Activated T-cell treated with anti-CD3 and anti-CD28 coated beads for 1 hour (primary cell): Measurements from ENCODE around the gene MOCS3.
"Not testable (repeated sequence)": the region's sequence is repeated elsewhere in the genome, so short reads cannot be mapped to it uniquely, and the experiment has no call there.

Experiments
- DNase-seq: peaks from one replicate; pipeline ENCODE4 v3.0.0-alpha.2; 2020; ENCODE audit warnings: low read depth

The MOCS3 gene

DNA sequence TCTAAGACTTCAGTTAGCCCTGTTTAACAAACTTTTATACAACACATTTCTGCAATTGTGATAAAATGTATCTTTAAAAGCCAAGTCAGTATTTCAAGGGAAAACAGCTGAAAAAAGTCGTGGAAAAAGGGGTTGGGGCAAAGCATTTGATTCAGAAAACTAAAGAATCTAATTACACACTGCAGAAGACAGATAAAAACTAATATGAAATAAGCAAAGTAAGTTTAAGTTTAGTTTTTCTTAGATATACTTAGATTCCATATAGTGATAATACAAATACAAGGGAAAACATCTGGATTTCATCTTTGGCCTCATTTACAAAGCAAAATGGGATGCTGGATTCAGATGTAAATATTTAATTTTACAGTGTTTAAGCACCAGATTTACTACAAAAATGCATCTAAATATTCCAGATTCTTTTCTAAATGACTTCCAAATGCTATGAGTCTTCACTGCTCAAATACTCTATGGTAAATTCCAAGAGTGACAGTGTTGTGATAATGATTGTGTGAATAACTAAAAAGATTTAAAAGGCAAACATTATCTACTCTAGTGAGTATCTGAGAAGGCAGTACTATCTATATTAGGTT, 25.8 kb upstream of the MOCS3 start:
- DNase-seq = no peak

DNA sequence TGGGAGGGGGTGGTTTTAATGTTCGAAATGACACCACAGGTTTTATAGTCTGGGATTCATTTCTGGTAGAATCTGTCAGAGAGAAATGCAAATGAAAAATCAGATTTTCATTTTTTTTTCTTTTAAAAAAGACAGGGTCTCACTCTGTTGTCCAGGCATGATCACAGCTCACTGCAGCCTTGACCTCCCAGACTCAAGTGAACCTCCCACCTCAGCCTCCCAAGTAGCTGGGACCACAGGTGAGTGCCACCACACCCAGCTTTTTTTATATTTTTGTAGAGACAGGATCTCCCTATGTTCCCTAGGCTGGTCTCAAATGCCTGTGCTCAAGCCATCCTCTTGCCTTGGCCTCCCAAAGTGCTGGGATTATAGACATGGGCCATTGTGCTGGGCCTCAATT, 25.0 kb upstream of the MOCS3 start:
- no peak for DNase-seq

DNA sequence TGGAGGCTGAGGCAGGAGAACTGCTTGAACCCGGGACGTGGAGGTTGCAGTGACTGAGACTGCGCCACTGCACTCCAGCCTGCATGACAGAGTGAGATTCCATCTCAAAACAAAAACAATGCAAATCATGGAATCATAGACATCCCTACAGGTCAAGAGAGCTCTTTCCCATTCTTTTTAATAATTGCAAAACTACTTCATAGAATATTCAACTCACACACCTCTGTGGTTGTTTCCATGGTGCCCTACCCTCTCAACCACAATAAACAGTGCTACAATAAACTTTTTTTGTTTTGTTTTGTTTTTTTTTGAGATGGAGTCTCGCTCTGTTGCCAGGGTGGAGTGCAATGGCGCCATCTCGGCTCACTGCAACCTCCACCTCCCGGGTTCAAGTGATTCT, 15.5 kb upstream of the MOCS3 start:
- DNase-seq = no peak

DNA sequence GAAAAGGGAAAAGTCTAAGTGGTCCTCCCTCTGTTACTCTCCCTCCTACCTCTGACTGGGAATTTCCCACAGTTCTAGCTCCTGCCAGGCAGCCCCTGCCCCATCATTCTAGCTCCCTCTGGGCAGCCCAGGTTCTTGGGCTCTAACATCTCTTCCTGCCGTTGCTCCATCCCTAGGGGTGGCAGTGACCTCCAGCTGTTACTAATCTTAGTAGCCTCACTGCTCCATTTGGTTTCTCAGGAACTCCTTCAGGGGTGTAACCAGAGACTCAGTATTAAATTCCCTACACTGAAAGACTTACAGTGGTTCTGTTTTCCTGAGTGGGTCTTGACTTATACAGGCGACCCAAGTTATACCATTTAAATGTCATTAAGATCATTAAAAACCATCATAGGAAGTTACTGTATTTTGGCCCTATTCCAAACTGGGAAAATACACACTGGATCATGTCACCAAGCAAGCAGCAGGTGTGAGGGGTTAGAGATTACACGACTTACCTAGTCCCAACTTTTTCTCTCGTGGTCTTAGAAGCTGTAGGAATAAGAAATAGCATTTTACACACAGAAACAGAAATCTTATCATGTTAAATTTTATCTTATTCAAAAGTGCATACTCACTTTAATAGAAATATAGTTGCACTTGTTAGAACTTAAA, 10.4 kb upstream of the MOCS3 start:
- DNase-seq = no peak

DNA sequence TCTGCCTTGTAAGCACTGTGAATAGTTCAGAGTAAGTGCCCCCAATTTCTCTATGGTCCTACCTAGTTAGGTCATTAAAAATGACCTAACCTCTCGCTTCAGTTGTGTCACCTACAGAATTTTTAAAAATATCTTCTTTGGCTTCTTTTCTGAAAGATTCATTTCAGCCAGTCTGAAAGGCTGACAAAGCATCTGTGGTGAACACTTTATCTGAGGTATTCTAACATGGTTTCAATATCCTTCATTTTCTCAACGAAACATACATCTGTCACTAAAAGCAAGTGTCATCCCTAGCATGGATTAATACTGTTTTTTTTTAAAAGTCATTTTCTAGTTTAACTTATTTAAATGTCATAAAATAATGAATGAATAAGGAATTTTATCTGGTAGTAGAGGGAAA, 5.4 kb upstream of the MOCS3 start:
- DNase-seq = no peak

DNA sequence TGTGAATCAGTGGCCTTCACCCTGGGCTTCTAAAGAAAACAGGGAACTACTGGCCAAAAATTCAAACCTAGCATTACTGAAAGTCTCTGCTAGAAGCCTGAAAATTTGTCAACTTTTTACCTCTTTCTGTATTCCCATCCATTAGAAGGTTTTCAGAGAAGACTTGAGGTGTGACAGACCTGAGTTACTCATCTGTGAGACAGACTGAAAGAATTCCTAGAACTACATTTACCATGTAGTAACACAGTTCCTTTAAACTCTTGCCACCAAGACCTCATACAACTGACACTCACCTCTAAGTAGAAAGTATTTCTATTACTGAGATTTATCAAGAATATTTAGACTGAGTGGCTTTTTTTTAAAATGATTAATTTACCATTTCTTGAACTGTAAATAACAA, 4.8 kb upstream of the MOCS3 start:
- DNase-seq = no peak

DNA sequence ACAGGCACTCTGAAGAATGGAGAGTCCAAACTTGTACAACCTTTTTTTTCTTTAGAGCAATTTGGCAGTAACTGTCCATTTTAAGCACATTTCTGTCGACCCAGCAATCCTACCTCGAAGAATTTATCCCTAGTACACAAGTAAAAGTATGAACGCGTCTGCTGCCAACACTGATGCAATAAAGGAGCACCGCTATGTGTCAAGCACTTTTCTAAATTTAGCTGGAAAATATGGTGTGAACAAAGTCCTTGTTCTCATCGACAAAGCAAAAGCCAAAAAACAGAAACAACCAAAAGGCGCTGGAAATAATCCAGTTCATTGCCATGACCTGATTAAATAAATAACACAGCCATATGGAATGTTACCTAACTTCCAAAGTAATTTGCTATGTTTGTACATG, 1.3 kb upstream of the MOCS3 start:
- no peak for DNase-seq

DNA sequence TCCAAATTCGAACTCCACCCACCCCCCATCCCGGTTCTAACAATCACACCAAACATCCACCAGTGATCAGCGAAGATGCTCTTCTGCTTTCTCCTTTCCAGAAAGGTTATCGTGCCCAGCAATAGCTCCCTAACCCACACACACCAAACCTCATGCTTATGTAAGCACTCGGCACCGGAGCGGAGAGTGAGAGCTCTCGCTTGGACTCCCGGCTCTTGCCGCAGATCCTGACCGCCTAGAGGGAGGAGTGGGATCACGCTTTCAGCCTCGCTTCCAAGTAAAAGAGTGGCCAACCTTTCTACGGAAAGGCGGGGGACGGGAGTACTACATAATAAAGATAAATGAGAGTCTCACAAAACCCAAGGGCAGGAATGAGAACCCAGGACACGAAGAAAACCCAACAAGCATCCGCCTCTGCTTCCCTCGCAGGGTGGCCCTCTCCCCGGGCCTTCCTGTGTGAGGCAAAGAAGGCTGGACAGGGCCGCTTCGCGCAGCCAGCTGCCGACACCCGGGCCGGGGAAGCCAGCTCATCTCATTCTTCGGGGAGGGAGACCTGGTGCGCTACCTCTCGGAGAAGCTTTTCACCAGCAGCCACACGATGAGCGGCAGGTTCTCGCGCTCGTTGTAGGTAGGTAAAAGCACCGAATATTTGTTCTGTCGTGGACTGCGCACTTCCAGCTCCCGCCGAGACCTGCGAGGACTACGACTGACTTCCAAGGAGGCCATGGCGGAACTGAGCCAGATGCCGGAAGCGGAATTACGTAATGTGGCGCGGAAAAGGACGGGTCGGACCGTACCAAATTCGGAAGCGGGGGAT, 612 bp upstream of the MOCS3 start, which contains the start of gene DPM1:
DPM1 (minus strand) TSS at position 735 of the 817 bp plus-strand sequence; CDS start at position 726, 9 bp downstream.
- peak; percentile 80 for DNase-seq

DNA sequence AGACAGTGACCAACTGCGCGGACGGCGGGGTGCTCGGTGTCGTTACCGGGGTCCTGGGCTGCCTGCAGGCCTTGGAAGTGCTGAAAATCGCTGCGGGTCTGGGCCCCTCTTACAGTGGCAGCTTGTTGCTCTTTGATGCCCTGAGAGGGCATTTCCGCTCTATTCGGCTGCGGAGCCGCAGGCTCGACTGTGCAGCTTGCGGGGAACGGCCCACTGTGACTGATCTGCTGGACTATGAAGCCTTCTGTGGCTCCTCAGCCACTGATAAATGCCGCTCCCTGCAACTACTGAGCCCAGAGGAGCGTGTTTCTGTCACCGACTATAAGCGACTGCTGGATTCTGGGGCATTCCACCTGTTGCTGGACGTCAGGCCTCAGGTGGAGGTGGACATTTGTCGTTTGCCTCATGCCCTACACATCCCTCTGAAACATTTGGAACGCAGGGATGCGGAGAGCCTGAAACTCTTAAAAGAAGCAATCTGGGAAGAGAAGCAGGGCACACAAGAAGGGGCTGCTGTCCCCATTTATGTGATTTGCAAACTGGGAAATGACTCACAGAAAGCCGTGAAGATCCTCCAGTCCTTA, 1.0 kb downstream of the MOCS3 start:
- no peak for DNase-seq

DNA sequence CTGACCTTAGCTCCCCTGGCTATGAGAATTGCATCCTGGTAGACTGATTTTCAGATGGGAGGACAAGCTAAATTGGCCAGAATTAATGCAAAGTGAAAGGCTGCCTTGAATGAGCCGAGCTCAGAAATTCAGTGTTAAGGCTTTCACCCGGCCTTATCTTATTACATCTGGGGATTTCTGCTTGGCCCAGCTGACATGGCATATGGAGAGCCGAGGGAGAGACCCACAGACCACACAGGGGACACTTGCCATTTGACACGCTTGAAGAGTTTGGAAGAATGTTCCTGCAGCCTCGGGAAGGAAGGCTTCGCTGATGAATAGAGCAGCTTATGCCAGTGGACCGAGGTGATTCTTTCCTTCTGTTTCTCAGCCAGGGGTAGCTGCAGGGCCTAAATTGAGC, 9.0 kb downstream of the MOCS3 start:
- no peak for DNase-seq

DNA sequence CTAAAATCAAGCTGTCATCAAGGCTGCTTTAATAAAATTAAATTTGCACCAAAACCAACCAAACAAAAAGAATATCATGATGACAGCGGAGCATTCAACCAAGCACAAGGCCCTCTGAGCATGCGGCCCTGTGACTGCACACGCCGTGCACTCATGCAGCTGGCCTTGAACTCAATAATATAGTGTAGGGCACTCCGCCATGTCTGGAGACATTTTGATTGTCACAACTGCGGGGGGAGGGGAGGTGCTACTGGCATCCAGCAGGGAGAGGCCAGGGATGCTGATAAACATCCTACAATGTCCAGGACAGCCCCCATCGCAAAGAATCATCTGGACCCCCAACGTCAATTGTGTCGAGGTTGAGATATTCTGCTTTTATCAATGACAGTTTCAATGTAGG, 9.7 kb downstream of the MOCS3 start:
- DNase-seq = no peak

DNA sequence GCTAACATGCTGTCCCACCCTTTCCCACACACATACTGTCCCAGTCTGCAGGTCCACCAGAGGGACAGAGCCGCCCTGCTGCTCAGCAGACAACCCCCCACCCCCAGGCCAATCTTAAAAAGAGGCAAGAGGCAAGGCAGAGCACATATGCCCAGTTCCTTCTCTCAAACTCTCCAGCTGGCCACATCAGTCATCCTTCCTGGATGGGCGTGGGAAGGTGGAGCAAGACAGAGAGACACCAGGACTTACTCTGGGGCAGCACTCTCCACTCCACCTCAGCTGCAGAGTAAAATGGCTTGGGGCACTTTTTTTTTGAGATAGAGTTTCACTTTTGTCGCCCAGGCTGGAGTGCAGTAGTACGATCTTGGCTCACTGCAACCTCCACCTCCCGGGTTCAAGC, 10.8 kb downstream of the MOCS3 start:
- DNase-seq = no peak

DNA sequence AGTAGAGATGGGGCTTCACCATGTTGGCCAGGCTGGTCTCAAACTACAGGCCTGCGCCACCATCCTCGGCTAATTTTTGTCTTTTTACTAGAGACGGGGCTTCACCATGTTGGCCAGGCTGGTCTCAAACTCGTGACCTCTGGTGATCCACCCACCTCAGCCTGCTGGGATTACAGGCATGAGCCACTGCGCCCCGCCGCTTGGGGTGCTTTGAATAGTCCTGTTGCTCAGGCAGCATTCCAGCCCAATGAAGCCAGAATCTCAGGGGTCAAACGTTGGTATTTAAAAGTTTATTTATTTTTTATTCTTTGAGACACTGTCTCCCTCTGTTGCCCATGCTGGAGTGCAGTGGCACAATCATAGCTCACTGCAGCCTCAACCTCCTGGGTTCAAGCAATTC, 11.3 kb downstream of the MOCS3 start:
- no peak for DNase-seq

DNA sequence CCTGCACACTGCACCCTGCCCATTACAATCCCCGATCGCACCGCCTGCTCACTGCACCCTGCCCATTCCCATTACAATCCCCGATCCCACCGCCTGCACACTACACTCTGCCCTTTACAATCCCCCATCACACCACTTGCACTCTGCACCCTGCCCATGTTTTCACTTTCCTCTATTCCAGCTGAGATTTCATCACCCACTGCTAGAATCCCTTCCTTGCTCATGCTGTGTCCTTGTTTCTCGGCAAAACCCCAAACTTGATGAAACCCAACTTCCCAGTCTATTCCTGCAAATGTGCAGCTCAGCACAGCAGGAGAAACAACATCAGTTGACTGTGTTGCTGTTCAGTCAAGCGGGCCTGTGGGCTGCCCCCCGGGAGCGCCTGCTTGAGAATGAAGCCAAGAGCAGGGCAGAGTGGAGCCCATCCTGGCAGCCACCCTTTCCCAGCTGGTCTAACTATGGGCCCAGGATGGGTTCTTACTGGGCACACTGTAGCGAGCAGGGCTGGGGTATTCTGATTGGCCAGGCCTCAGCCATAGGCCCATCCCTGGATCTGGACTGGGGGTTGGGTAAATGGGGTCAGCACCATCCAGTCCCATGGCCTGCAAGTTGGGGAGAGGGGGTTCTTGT, 17.2 kb downstream of the MOCS3 start:
- no peak for DNase-seq

DNA sequence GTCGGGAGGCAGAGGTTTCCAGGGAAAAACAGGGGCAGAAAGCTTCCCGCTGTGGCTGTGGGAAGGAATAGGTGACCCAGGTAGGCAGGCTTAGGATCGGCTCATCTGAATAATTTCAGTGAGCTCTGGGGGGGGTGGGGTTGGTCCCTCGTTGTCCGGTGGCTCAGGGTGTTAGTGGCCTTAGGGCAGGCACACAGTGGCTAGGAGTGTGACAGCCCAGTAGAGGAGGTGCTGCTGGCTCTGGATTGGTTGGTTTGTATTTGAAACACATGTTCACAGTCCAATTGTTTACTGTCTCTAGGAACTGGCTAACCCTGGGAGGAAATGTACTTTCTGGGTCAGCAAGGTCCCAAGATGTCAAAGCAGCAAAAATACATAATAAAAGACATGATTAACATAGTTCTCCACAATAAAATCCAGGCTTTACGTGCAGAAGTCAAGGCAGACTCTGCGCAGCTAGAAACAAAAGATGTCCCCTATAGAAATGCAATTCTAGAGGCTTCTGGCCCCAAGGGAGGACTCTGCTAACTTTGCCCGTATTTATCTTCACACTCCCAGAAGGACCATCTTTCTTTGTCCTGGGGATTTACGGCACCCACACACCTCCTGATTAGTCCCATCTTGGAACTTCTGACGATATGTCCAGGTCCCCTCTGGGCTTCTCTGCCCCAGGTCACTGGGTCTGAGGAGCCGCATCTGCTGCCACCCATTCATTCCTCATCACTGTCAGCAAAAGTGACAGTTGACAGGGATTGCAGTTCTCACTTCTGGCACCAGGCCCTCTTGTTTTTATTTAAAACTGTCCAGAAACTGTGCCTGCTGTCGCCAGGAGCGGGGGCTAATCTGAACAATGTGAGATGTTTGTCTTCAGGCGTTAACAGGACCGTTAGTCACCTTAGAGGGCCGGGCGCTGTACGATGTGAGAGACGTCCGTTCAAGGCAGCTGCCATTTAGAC, 18.7 kb downstream of the MOCS3 start:
- no peak for DNase-seq

DNA sequence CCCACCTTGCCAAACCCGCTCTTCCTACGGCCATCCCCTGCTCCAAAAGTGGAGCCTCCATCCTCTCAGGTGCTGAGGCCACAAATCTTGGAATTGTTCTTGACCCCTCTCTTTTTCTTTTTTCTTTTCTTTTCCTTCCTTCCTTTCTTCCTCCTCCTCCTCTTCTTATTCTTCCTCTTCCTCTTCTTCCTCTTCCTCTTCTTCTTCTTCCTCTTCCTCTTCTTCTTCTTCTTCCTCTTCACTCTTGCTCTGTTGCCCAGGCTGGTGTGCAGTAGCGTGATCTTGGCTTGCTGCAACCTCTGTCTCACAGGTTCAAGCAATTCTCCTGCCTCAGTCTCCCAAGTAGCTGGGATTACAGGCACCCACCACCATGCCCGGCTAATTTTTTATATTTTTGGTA, 19.9 kb downstream of the MOCS3 start:
- not testable (repeated sequence) for DNase-seq

DNA sequence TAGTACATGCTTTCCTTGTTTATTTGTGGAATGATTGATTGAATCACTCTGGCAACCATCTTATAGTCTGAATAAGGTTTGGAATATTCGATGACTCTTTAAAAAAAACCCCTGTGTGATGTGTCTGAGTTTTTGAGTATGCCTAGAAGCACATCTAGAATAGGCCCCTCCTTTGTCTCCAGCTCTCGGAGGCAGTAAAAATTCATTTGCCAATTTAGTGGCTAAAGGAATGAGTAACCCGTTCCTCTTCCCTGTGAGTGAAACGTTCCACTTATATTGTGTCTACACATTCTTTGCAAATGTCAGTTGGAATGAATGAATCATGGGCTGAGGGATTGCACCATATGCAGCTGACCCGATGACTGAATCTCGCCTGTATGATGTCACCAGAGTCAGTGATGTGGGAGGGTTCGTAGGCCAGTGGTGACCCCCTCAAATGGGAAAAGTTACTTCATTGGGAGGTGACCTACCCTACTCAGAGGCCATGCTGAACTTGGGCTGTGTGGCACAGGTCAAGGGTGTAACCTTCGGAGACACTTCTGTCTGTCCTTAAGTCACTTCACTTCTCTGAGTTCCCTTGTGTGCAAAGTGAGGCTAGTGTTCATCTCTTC, 21.6 kb downstream of the MOCS3 start:
- no peak for DNase-seq

DNA sequence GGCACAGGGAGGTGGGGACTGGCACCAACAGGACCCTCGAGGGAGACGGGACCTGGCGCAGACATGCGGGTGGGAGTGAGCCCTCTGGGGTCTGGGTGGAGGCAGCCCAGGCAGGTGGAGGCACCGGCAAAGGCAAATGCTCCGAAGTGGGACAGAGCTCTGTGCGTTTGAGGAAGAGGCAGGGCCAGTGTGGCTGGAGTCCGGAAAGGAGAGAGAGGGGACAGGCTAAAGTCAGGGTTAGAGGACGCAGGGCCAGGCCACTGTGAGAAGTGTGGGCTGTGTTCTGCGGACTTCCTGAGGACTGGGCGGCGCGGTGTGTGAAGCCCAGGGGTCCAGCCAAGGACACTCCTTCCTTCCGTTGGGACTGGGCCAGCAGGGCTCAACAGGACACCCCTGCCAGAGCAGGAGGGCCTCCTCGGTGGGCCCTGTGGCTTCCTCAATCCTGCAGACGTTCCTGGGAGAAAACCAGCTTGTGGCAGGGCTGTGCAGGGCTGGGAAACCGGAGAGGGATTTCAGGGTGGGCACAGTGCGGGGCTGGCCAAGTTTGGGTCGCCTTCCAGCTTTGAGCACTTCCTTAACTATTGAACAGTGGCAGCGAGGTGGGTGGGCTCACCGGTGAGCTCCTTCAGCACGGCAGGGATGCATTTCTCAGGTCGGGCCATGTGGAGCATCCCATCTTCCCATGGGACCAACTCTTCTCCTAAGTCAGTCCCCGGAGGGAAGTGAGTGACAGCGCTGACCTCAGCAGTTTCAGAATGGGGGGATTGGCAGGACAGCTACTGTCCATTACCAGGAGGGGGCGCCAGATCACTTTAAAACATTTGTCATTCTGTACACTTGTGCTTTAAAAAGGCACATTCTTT, 22.5 kb downstream of the MOCS3 start:
- DNase-seq = peak; percentile 66

DNA sequence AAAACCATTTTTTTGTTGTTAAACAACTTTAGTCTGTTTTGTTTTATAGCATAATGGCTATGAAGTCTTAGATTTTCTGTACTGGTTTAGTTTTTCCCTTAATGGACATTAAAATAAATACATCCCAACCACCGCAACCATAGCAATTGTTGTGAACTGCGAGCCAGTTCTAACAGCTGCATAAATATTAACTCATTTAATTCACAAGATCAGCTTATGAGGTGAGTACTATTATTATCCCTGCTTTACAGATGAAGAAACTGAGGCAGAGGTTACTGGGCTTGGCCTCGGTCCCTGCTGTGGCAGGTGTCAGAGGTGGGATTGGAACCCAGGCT, 23.1 kb downstream of the MOCS3 start:
- no peak for DNase-seq

DNA sequence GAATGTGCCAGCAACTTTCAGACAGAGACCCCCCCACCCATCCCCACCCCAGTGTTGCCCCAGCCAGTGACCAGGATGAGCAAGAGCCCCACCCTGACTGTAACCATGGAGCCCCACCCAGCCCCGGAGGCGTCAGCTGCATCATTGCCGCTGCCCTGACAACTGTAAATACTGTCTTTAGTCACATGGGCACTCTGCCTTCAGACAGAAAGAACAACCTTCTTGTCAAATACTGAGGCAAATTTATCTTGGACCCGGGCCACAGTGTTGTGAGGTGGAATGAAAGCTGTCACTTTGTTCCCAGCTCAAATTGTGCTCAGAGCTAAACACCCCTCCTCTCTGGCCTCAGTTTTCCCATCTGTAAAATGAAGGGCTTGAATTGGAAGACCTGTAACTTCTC, 23.7 kb downstream of the MOCS3 start:
- no peak for DNase-seq
